ENCODE measurements around the gene PRDM1. TPM values are rescaled to one million over a fixed set of nuclear protein-coding genes. Genes with fewer than 3 reads are reported as not detected.

Gene PRDM1
- total and polyA plus RNA-seq, 2 donors (not counting 1 experiment from before 2014, with no cell fraction given) = 6.9 to 9.6 TPM

DNA sequence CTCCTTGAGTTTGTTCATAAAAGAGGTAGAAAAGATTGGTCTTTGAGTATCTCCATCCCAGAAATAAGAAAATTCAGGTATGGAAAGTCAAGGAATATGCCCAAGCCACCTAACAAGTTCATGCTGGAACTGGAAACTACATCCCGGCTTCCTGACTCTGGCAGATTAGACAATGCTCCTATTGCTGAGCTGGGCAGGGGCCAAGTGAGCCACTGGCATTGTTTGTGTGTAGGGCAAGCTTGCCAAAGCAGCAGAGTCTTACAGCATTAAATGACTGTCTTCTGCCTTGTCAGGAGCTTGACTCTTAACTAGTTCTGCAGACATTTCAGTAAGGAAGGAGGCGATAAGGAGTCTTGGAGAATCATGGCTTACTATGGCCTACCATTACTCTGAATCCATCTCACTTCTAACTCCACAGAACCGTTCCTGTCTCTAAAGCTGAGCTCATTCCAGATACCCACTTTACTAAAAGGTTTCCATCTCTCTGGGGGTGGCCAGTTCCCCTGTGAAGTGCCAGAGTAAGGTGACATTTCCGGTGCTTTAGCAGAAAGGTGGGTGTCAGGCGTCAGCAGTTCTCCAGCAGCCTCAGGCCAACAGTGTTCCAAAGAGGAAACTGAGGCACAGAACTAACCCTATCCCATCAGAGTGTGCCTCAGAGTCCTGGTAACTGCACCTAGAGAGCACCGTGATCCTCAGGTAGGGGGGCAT is 30.1 kb downstream of the PRDM1 start:
- H3K9ac ChIP-seq (ENCODE audit: low read length) = no peak overlapping the region
- DNase-seq (no peak), ATAC-seq (ENCODE audit: low read depth) (no peak)
- H3K27me3 ChIP-seq (replicated peaks in 1 of 4; ENCODE audit: control extremely low read depth in 1 of 4, control insufficient read depth in 3 of 4, insufficient read depth in 4 of 4, low read length in 3 of 4) = peaks cover 0 to 8% (median 0%) of the 10 kb centered on the region in 4 experiments
- H3K36me3 ChIP-seq (replicated peaks in 1 of 2; ENCODE audit: control extremely low read depth in 1 of 2, control insufficient read depth in 1 of 2, extremely low read depth in 1 of 2, insufficient read depth in 2 of 2, low read length in 1 of 2) = no peaks in the 10 kb centered on the region
- no peaks in the 10 kb centered on the region for H3K79me2 ChIP-seq (ENCODE audit: control insufficient read depth, insufficient read depth, low read length)
- no peak overlapping the region for H3K4me3 ChIP-seq (ENCODE audit: control extremely low read depth in 1 of 5, extremely low read depth in 1 of 5, insufficient read depth in 1 of 5, low read depth in 2 of 5, low read length in 4 of 5)
- Mint-ChIP-seq H3K4me3 (no peak overlapping the region), H3K27ac (no peak overlapping the region), H3K9me3 (ENCODE audit: insufficient read depth) (no peaks in the 10 kb centered on the region), H3K4me1 (peaks cover 32% of the 10 kb centered on the region), H3K27me3 (peaks cover 8% of the 10 kb centered on the region)
- intact Hi-C loops (cut with micrococcal nuclease) = no loop called here
- TF ChIP-seq CTCF (IDR thresholded peaks at IDR 0.05) (no peak), EZH2 (IDR thresholded peaks at IDR 0.05; ENCODE audit: borderline replicate concordance, insufficient read depth, low read depth, low read length, poor library complexity, severe bottlenecking) (no peak)
- H2AFZ ChIP-seq (ENCODE audit: insufficient read depth, low read depth, low read length, poor library complexity, severe bottlenecking) = no peak overlapping the region
- no peak overlapping the region for H3K27ac ChIP-seq (ENCODE audit: low read length in 2 of 2)
- peaks cover 16 to 18% of the 10 kb centered on the region in 2 donors for H3K4me1 ChIP-seq (ENCODE audit: control insufficient read depth in 2 of 2, insufficient read depth in 2 of 2, low read length in 2 of 2)
- H4K20me1 ChIP-seq (ENCODE audit: control insufficient read depth, insufficient read depth, low read length, poor library complexity, severe bottlenecking) = no peaks in the 10 kb centered on the region
- H3K9me3 ChIP-seq (ENCODE audit: control extremely low read depth in 1 of 3, control insufficient read depth in 2 of 3, insufficient read depth in 1 of 3, low read length in 2 of 3) = no peaks in the 10 kb centered on the region
- POLR2A ChIA-PET = no interaction called here
- H3K4me2 ChIP-seq (replicated peaks; ENCODE audit: low read depth, low read length, poor library complexity, severe bottlenecking) = no peak overlapping the region
- WGBS (ENCODE audit: insufficient coverage) = 91% methylated on average over 4 of the region's 6 CpGs
- CTCF ChIA-PET = interaction anchor here (1.3 kb wide), 2 partner anchors 105 to 107 kb away, joined by 3 to 4 read pairs; no protein-coding TSS in a partner anchor

DNA sequence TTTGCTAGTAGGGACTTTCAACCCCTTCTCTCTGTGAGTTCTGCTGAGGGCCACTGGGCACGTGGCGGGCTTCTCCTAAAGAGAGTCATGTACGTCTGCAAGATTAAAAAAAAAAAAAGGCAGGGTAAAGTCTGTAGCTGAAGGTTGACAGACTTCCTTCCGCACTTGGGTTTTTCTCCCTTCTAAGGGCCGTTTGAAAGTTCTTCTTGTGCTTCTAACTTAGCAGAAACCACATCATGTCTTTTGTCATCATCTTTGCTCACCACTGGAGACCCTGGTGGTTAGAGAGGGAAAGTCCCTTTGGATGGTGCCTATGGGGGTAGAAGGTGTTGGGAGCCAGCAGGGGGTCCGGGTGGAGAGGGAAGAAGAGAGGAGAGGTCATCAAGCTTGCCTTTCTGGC is 31.4 kb downstream of the PRDM1 start:
- H3K79me2 ChIP-seq (ENCODE audit: control insufficient read depth, insufficient read depth, low read length) = no peaks in the 10 kb centered on the region
- no peak overlapping the region for H3K4me3 Mint-ChIP-seq
- no peak for TF ChIP-seq CTCF (IDR thresholded peaks at IDR 0.05)
- no peak for TF ChIP-seq EZH2 (IDR thresholded peaks at IDR 0.05; ENCODE audit: borderline replicate concordance, insufficient read depth, low read depth, low read length, poor library complexity, severe bottlenecking)
- ChIA-PET CTCF (interaction anchor here (1.3 kb wide), 2 partner anchors 104 to 106 kb away, joined by 3 to 4 read pairs; no protein-coding TSS in a partner anchor), POLR2A (interaction anchor here (0.7 to 1.2 kb wide), 2 partner anchors 46 to 123 kb away, joined by 3 read pairs; no protein-coding TSS in a partner anchor)
- intact Hi-C loops (cut with micrococcal nuclease) = no loop called here
- DNase-seq (peak; percentile 57), ATAC-seq (ENCODE audit: low read depth) (peak; percentile 79)
- peaks cover 0 to 8% (median 0%) of the 10 kb centered on the region in 4 experiments for H3K27me3 ChIP-seq (replicated peaks in 1 of 4; ENCODE audit: control extremely low read depth in 1 of 4, control insufficient read depth in 3 of 4, insufficient read depth in 4 of 4, low read length in 3 of 4)
- no peak overlapping the region for H3K9ac ChIP-seq (ENCODE audit: low read length)
- H3K36me3 ChIP-seq (replicated peaks in 1 of 2; ENCODE audit: control extremely low read depth in 1 of 2, control insufficient read depth in 1 of 2, extremely low read depth in 1 of 2, insufficient read depth in 2 of 2, low read length in 1 of 2) = no peaks in the 10 kb centered on the region
- H3K4me1 Mint-ChIP-seq = peaks cover 28% of the 10 kb centered on the region
- no peaks in the 10 kb centered on the region for H3K9me3 ChIP-seq (ENCODE audit: control extremely low read depth in 1 of 3, control insufficient read depth in 2 of 3, insufficient read depth in 1 of 3, low read length in 2 of 3)
- H3K27ac Mint-ChIP-seq = peak overlapping the region; percentile 72
- H3K27me3 Mint-ChIP-seq = peaks cover 8% of the 10 kb centered on the region
- peak overlapping the region; percentile 32 for H3K4me2 ChIP-seq (replicated peaks; ENCODE audit: low read depth, low read length, poor library complexity, severe bottlenecking)
- no peak overlapping the region for H3K27ac ChIP-seq (ENCODE audit: low read length in 2 of 2)
- no peaks in the 10 kb centered on the region for H4K20me1 ChIP-seq (ENCODE audit: control insufficient read depth, insufficient read depth, low read length, poor library complexity, severe bottlenecking)
- no CpG with 5 or more reads among the region's 6 CpGs for WGBS (ENCODE audit: insufficient coverage)
- no peaks in the 10 kb centered on the region for H3K9me3 Mint-ChIP-seq (ENCODE audit: insufficient read depth)
- peak overlapping the region; percentile 7 for H2AFZ ChIP-seq (ENCODE audit: insufficient read depth, low read depth, low read length, poor library complexity, severe bottlenecking)
- H3K4me1 ChIP-seq (ENCODE audit: control insufficient read depth in 2 of 2, insufficient read depth in 2 of 2, low read length in 2 of 2) = peaks cover 13 to 18% of the 10 kb centered on the region in 2 donors
- no peak overlapping the region for H3K4me3 ChIP-seq (ENCODE audit: control extremely low read depth in 1 of 5, extremely low read depth in 1 of 5, insufficient read depth in 1 of 5, low read depth in 2 of 5, low read length in 4 of 5)
